G401.6 (cell line): ENCODE data around the gene NDRG3.

Experiments used
- FAIRE-seq: peaks from 2 replicates; lab custom pipeline; 2012; peaks lifted over from hg19 to GRCh38; lab: Jason Lieb, UNC

The NDRG3 gene

GRCh38 chr20:36745927-36746659 is at the start of gene NDRG3:
Gene NDRG3, minus strand, starts transcription at chr20:36746090. Its CDS starts 24,355 bp downstream, at chr20:36721735.
- FAIRE-seq = no peak

- no peak for FAIRE-seq
These were observed 48.2 kb upstream of the NDRG3 start for GRCh38 chr20:36794116-36794474.

- FAIRE-seq = no peak
These were observed 47.6 kb upstream of the NDRG3 start for GRCh38 chr20:36793294-36794115.

GRCh38 chr20:36792422-36792821 is 46.5 kb upstream of the NDRG3 start:
- peak; percentile 61 for FAIRE-seq

- FAIRE-seq = no peak
These were observed 46.0 kb upstream of the NDRG3 start for GRCh38 chr20:36791862-36792261.

GRCh38 chr20:36786663-36787062 is 40.8 kb upstream of the NDRG3 start:
- FAIRE-seq = no peak

GRCh38 chr20:36786246-36786645 is 40.4 kb upstream of the NDRG3 start:
- FAIRE-seq = no peak

GRCh38 chr20:36785308-36785707 is 39.4 kb upstream of the NDRG3 start:
- no peak for FAIRE-seq

- FAIRE-seq = no peak
These were observed 39.0 kb upstream of the NDRG3 start for GRCh38 chr20:36784900-36785299.

- no peak for FAIRE-seq
These were observed 38.2 kb upstream of the NDRG3 start for GRCh38 chr20:36784116-36784515.

GRCh38 chr20:36779656-36780025 is 33.8 kb upstream of the NDRG3 start:
- FAIRE-seq = no peak

GRCh38 chr20:36778831-36779655 is 33.2 kb upstream of the NDRG3 start:
- FAIRE-seq = no peak

- FAIRE-seq = no peak
These were observed 31.7 kb upstream of the NDRG3 start for GRCh38 chr20:36777576-36777975.

GRCh38 chr20:36777167-36777566 is 31.3 kb upstream of the NDRG3 start:
- FAIRE-seq = no peak

GRCh38 chr20:36775826-36776225 is 29.9 kb upstream of the NDRG3 start:
- FAIRE-seq = no peak

GRCh38 chr20:36775196-36775595 is 29.3 kb upstream of the NDRG3 start:
- no peak for FAIRE-seq

- peak; percentile 82 for FAIRE-seq
These were observed 27.9 kb upstream of the NDRG3 start, which contains the start of gene DSN1 for GRCh38 chr20:36773597-36774390. Gene DSN1, minus strand, starts transcription at chr20:36773763. Its CDS starts 2,305 bp downstream, at chr20:36771458.

GRCh38 chr20:36773107-36773596 is 27.3 kb upstream of the NDRG3 start:
- no peak for FAIRE-seq

- no peak for FAIRE-seq
These were observed 24.8 kb upstream of the NDRG3 start for GRCh38 chr20:36770680-36771079.

GRCh38 chr20:36768768-36769430 is 23.0 kb upstream of the NDRG3 start:
- no peak for FAIRE-seq

- FAIRE-seq = no peak
These were observed 15.2 kb upstream of the NDRG3 start for GRCh38 chr20:36761125-36761524.
